Left renal cortex interstitium (tissue), 4 donors: ENCODE data around the gene CYP4F22. TPM values are rescaled to one million over a fixed set of nuclear protein-coding genes. Genes with fewer than 3 reads are reported as not detected.
A peak's percentile ranks its signal among the peaks of the same experiment; 100 is the strongest.
"Not testable (repeated sequence)": the region's sequence is repeated elsewhere in the genome, so short reads cannot be mapped to it uniquely, and the experiment has no call there.

Source experiments
- DNase-seq, 4 donors: peaks; one replicate each; pipeline ENCODE4 v3.0.0-alpha.2; 2013; ENCODE audit warnings: low read depth in 4 of 4, low spot score in 2 of 4, missing footprints in 1 of 4
- polyA plus RNA-seq, 4 donors: library from polyadenylated mRNA; unstranded; fragments of 120-200 nt; gene quantifications; one replicate each; pipeline ENCODE4 v1.2.1, GENCODE V29; 2013; ENCODE audit not compliant: insufficient read length in 4 of 4

Gene CYP4F22
- polyA plus RNA-seq, 4 donors: 0.16 to 0.62 (median 0.24) TPM

DNA sequence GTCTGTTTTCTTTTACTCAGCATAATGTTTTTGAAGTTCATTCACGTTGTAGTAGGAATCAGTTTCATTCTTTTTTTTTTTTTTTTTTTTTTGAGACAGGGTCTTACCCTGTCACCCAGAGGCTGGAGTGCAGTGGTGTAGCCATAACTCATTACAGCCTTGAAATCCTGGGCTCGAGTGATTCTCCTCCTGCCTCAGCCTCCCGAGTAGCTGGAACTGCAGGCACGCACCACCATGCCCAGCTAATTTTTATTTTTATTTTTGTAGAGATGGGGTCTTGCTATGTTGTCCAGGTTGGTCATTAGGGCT lies 25.2 kb downstream of the CYP4F22 start:
- not testable (repeated sequence) for DNase-seq

DNA sequence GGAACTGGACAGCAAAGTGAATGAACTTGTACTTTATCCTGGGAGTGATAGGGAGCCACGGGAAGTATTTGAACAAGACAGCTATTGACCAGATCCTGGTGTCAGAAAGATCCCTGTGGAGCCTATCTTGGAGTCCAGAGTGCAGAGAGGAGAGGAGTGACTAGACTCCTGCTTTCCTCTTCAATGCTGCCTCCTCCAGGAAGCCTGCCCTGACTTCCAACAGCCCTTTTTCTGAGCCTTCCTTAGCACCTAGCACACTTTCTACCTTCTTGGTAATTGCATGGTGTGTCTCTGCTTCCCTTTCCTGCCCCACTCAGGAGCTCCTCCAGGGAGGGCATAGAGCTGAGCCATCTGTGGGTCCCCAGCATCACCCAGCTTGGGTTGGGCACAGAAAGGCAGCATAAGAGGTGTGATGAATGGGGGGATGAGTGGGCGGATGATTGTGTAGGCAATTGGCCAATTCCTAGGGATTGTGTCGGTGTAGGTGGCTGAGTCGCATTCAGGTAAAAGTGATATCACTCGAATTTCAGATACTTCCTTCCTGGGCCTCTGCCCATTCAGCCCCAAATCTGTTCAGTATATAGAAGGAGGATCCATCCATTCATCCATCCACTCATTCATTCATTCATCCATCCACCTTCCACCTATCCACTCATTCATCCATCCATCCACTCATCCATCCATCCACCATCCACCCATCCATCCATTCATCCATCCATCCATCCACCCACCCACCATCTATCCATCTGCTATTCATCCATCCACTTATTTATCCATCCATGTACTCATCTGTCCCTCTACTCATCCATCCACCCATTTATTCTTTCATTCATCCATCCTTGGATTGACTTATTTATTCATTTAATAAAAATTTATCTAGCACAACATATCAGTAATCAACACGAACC lies 26.9 kb downstream of the CYP4F22 start:
- no peak for DNase-seq

- no peak for DNase-seq
Measured at GRCh38 chr19:15536350-15536749, 28.0 kb downstream of the CYP4F22 start.

GRCh38 chr19:15538774-15539173 lies 30.4 kb downstream of the CYP4F22 start:
- no peak for DNase-seq

- DNase-seq: no peak
Measured at GRCh38 chr19:15539638-15540037, 31.3 kb downstream of the CYP4F22 start.

GRCh38 chr19:15540435-15540834 lies 32.1 kb downstream of the CYP4F22 start:
- DNase-seq: no peak

GRCh38 chr19:15544283-15544682 lies 36.0 kb downstream of the CYP4F22 start:
- no peak for DNase-seq

GRCh38 chr19:15544970-15545369 lies 36.6 kb downstream of the CYP4F22 start:
- DNase-seq: no peak

GRCh38 chr19:15548648-15549047 lies 40.3 kb downstream of the CYP4F22 start:
- no peak for DNase-seq

DNA sequence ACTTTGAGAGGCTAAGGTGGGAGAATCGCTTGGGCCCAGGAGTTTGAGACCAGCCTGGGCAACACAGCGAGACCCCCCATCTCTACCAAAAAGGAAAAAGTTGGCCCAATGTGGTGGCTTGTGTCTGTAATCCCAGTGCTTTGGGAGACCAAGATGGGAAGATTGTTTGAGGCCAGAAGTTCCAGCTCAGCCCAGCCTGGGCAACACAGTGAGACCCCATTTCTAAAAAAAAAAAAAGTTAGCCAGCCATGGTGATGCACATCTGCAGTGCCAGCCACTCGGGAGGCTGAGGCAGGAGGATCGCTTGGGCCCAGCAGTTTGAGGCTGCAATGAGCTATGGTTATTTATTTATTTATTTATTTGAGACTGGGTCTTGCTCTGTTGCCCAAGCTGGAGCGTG lies 41.3 kb downstream of the CYP4F22 start:
- DNase-seq: no peak

DNA sequence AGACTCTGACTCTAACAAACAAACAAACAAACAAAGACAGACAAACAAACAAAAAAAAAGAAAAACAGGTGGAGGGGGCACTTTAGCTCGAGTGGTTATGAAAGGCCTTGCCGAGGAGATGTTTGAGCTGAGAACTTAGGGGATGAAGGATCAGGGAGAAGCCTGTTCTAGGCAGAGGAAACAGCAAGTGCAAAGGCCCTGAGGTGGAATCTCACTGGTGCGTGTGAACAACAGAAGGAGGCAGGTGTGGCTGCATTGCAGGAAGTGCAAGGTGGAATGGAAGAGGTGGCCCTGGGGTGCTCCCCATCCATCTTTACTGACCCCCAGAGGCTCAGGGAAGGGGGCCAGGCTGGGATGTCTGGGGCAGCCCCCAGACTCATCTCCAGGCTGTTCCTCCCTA lies 41.9 kb downstream of the CYP4F22 start:
- DNase-seq: no peak

- no peak for DNase-seq
Measured at GRCh38 chr19:15550929-15551292, 42.6 kb downstream of the CYP4F22 start.

DNA sequence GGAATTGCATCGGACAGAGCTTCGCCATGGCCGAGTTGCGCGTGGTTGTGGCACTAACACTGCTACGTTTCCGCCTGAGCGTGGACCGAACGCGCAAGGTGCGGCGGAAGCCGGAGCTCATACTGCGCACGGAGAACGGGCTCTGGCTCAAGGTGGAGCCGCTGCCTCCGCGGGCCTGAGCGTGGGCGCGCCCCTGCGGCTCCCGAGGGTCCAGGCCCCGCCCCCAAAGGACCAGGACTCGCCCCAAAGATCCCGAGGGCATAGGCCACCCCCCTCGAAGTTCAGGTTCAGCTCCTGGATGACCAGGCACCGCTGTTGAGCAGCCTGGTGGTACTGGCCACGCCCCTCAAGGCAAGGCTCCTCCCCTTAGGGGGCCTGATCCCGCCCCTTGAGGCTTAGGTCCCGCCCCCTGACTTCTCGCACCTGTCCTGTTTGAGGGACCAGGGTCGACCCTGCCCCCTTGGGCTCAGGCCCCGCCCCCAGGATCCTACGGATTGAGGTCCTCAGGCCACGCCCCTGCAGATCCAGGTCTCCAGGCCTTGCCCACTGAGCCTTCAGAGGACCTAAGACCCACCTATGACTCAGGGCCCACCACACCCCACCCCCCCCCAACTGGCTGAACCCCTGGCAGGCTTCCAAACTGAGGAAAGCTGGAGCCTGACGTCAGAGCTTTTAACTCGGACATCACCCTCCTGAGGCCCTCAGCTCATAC lies 43.1 kb downstream of the CYP4F22 start:
- DNase-seq: no peak

DNA sequence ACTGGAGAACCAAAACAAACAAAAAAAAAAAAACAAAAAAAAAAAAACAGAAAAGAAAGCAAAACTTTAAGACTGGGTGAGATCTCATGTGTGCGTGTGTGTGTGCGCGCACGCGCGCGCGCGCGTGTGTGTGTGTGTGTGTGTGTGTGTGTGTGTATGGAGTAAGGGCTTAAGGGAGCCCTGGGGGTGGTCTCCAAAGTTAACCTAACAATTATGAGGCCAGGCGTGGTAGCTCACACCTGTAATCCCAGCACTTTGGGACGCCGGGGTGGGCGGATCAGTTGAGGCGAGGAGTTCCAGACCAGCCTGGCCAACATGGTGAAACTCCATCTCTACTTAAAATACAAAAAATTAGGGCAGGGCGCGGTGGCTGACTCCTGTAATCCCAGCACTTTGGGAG lies 46.7 kb downstream of the CYP4F22 start:
- no peak for DNase-seq

DNA sequence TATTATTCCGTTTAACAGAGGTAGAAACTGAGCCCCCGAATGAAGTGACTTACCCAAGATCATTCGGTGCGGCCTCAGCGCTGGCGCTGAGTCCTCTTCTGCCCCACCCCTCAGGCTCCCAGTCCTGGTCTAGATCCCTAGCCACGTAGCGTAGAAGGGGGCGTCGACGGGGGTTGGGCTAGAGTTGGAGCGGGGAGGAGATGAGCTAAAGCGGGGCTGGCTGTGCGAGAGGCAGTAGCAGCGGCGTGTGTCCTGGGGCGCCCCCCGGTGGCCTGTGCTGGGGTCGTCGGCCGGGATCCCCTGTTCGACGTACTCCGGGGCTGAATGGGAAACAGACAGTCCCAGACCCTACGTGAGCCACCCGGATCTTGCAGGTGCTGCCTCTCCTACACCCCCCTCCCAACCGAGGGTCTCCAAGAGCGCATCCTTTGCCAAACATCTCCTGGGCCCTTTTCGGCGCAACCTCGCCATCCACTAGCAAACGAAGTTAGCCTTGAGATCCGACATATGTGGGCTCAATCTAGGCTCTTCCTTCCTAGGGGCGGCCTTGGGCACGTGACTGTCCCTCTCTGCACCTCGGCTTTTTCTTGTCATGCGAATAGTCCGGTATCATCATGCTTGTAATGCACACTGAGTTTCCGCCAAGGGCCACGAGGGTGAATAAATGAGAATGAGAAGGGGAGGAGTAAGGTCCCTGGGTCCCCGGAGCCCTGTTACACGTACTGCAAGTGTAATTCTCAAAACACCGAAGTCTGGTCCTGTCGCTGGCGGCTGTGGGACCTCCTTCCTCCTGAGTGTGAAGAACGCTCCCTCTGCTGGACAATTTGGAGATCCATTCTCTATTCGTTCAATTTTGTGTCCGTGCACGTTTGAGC lies 47.7 kb downstream of the CYP4F22 start:
- DNase-seq: peak; percentile 62 to 79 (median 69)

GRCh38 chr19:15556634-15557181 lies 48.4 kb downstream of the CYP4F22 start:
- DNase-seq: no peak

DNA sequence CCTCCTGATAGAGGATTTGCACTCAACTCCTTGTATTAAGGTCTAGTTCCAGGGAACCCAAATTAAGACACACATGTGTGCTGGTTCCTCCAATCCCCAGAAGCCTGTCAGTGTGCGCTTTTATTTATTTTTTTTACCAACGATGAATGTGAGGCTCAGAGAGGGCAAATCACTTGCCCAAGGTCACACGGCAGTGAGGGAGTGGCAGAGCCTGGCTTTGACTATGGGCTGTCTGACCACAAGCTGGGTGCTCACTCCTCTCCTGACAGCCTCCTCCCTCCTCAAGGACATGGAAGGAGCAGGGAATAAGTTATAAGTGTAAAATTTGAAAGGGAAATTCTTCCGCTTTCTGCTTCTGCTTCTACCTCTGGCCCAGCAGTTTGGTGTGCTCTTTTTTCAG lies 48.9 kb downstream of the CYP4F22 start:
- no peak for DNase-seq

GRCh38 chr19:15562145-15562544 lies 53.8 kb downstream of the CYP4F22 start:
- DNase-seq: no peak

DNA sequence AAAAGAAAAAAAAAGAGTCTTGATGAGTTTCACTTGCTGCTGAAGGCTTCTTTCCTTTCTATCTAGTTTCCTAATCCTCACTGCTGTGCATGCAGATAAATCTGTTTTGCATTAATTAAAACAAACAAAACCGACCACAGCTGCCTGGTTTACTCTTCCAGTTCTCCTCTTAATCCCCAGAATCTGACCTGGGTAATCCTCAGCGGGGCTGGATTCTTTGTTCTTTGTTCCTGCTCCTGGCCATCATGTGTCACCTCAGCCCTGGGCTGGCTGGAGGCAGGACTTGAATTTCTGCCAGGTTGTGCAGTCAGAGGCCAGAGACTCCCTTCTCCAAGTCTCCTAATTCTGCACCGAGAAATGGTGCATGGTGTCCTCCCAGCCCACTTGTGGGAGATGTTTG lies 54.5 kb downstream of the CYP4F22 start:
- no peak for DNase-seq

GRCh38 chr19:15563325-15563794 lies 55.0 kb downstream of the CYP4F22 start:
- DNase-seq: no peak

GRCh38 chr19:15563931-15564330 lies 55.6 kb downstream of the CYP4F22 start:
- DNase-seq: no peak
